HEK293 (cell line): Measurements from ENCODE around the gene DGKZ.

Source experiments
- ZBTB6 ChIP-seq: fragments of 450-650 bp; formaldehyde crosslinking; IDR thresholded peaks from 2 replicates; pipeline ENCODE4 v1.5.1; 2017; ENCODE audit warnings: missing biosample characterization, missing genetic modification characterization
- ZNF311 ChIP-seq: fragments of 450-650 bp; formaldehyde crosslinking; IDR thresholded peaks from 2 replicates; pipeline ENCODE4 v1.5.1; 2017; ENCODE audit warnings: missing biosample characterization, missing genetic modification characterization, borderline replicate concordance
- TF ChIP-seq, protein P1 (sequence below): fragments of 450-650 bp; formaldehyde crosslinking; IDR thresholded peaks from 2 replicates; pipeline ENCODE4 v1.5.1; 2016; ENCODE audit warnings: missing biosample characterization, missing genetic modification characterization
- TF ChIP-seq, protein P2 (sequence below): fragments of 450-650 bp; formaldehyde crosslinking; IDR thresholded peaks from 2 replicates; pipeline ENCODE4 v1.5.1; 2016; ENCODE audit warnings: missing biosample characterization, missing genetic modification characterization
- TF ChIP-seq, protein P3 (sequence below): fragments of 450-650 bp; formaldehyde crosslinking; IDR thresholded peaks from 2 replicates; pipeline ENCODE4 v1.5.1; 2016; ENCODE audit warnings: missing biosample characterization, missing genetic modification characterization
- TF ChIP-seq, protein P4 (sequence below): fragments of 450-650 bp; formaldehyde crosslinking; optimal IDR thresholded peaks from 2 replicates; pipeline ENCODE3; 2016; ENCODE audit warnings: missing biosample characterization, mild to moderate bottlenecking, missing genetic modification characterization
- TF ChIP-seq, protein P5 (sequence below): fragments of 450-650 bp; formaldehyde crosslinking; IDR thresholded peaks from 2 replicates; pipeline ENCODE4 v1.5.1; 2016; ENCODE audit warnings: missing biosample characterization, missing genetic modification characterization

DNA sequence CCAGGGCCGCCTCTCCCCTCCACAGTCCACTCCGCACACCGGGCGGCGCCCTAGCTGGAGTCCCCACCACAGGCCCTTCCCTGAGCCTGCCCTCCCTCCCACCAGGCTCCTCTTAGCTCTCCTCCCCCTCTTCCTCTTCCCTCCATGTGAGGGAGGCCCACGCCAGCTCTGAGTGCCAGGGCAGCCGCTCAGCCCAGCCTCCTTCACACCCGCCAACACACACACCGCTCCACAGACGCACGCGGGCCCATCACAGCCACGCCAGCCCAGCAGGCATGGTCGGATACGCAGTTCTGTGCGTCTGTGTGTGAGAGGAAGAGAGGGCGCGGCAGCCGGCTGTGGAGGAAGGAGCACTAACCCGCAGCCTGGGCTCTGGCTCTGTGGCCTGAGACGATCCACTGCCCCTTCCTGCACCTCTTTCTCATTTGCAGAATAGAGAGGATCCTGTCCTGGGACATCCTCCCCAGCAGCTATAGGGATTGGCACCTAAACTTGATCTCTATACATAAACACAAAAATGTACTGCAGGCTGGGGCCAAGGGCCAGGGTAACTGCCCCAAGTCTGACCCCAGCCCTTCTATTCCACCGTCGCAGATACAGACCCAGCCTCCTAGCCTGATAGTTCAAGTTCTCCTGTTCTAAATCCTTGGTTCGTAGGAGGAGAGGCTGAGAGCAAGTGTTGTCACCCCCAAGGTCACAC is 40.8 kb downstream of the DGKZ start:
- TF ChIP-seq ZNF311 (tag by site-specific recombination) (no peak), ZBTB6 (tag by site-specific recombination) (no peak)
- TF ChIP-seq, protein P1, sequence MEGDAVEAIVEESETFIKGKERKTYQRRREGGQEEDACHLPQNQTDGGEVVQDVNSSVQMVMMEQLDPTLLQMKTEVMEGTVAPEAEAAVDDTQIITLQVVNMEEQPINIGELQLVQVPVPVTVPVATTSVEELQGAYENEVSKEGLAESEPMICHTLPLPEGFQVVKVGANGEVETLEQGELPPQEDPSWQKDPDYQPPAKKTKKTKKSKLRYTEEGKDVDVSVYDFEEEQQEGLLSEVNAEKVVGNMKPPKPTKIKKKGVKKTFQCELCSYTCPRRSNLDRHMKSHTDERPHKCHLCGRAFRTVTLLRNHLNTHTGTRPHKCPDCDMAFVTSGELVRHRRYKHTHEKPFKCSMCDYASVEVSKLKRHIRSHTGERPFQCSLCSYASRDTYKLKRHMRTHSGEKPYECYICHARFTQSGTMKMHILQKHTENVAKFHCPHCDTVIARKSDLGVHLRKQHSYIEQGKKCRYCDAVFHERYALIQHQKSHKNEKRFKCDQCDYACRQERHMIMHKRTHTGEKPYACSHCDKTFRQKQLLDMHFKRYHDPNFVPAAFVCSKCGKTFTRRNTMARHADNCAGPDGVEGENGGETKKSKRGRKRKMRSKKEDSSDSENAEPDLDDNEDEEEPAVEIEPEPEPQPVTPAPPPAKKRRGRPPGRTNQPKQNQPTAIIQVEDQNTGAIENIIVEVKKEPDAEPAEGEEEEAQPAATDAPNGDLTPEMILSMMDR: no peak
- TF ChIP-seq, protein P2, sequence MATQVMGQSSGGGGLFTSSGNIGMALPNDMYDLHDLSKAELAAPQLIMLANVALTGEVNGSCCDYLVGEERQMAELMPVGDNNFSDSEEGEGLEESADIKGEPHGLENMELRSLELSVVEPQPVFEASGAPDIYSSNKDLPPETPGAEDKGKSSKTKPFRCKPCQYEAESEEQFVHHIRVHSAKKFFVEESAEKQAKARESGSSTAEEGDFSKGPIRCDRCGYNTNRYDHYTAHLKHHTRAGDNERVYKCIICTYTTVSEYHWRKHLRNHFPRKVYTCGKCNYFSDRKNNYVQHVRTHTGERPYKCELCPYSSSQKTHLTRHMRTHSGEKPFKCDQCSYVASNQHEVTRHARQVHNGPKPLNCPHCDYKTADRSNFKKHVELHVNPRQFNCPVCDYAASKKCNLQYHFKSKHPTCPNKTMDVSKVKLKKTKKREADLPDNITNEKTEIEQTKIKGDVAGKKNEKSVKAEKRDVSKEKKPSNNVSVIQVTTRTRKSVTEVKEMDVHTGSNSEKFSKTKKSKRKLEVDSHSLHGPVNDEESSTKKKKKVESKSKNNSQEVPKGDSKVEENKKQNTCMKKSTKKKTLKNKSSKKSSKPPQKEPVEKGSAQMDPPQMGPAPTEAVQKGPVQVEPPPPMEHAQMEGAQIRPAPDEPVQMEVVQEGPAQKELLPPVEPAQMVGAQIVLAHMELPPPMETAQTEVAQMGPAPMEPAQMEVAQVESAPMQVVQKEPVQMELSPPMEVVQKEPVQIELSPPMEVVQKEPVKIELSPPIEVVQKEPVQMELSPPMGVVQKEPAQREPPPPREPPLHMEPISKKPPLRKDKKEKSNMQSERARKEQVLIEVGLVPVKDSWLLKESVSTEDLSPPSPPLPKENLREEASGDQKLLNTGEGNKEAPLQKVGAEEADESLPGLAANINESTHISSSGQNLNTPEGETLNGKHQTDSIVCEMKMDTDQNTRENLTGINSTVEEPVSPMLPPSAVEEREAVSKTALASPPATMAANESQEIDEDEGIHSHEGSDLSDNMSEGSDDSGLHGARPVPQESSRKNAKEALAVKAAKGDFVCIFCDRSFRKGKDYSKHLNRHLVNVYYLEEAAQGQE: no peak
- TF ChIP-seq, protein P3, sequence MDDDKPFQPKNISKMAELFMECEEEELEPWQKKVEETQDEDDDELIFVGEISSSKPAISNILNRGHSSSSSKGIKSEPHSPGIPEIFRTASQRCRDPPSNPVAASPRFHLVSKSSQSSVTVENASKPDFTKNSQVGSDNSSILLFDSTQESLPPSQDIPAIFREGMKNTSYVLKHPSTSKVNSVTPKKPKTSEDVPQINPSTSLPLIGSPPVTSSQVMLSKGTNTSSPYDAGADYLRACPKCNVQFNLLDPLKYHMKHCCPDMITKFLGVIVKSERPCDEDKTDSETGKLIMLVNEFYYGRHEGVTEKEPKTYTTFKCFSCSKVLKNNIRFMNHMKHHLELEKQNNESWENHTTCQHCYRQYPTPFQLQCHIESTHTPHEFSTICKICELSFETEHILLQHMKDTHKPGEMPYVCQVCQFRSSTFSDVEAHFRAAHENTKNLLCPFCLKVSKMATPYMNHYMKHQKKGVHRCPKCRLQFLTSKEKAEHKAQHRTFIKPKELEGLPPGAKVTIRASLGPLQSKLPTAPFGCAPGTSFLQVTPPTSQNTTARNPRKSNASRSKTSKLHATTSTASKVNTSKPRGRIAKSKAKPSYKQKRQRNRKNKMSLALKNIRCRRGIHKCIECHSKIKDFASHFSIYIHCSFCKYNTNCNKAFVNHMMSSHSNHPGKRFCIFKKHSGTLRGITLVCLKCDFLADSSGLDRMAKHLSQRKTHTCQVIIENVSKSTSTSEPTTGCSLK (tag by site-specific recombination): no peak
- TF ChIP-seq, protein P4, sequence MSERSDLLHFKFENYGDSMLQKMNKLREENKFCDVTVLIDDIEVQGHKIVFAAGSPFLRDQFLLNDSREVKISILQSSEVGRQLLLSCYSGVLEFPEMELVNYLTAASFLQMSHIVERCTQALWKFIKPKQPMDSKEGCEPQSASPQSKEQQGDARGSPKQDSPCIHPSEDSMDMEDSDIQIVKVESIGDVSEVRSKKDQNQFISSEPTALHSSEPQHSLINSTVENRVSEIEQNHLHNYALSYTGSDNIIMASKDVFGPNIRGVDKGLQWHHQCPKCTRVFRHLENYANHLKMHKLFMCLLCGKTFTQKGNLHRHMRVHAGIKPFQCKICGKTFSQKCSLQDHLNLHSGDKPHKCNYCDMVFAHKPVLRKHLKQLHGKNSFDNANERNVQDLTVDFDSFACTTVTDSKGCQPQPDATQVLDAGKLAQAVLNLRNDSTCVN: no peak
- TF ChIP-seq, protein P5, sequence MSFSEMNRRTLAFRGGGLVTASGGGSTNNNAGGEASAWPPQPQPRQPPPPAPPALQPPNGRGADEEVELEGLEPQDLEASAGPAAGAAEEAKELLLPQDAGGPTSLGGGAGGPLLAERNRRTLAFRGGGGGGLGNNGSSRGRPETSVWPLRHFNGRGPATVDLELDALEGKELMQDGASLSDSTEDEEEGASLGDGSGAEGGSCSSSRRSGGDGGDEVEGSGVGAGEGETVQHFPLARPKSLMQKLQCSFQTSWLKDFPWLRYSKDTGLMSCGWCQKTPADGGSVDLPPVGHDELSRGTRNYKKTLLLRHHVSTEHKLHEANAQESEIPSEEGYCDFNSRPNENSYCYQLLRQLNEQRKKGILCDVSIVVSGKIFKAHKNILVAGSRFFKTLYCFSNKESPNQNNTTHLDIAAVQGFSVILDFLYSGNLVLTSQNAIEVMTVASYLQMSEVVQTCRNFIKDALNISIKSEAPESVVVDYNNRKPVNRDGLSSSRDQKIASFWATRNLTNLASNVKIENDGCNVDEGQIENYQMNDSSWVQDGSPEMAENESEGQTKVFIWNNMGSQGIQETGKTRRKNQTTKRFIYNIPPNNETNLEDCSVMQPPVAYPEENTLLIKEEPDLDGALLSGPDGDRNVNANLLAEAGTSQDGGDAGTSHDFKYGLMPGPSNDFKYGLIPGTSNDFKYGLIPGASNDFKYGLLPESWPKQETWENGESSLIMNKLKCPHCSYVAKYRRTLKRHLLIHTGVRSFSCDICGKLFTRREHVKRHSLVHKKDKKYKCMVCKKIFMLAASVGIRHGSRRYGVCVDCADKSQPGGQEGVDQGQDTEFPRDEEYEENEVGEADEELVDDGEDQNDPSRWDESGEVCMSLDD (tag by site-specific recombination): no peak
